Activated T-cell treated with anti-CD3 and anti-CD28 coated beads, Interleukin-2, amount 50 U/mL, for 72 hours (primary cell): ENCODE results near the gene SYK. TPM values are rescaled to one million over a fixed set of nuclear protein-coding genes. Genes with fewer than 3 reads are reported as not detected.

Experiments
- ATAC-seq, 2 donors: fragments of 150-1000 bp; cut with Tn5 transposase; replicated peaks in 1 of 2; 2 replicates each; pipeline ENCODE4 v1.10.0; 2021; ENCODE audit warnings: moderate library complexity in 2 of 2, mild to moderate bottlenecking in 1 of 2
- DNase-seq, 2 donors: peaks; one replicate each; pipeline ENCODE4 v3.0.0; 2021 to 2022; ENCODE audit warnings: mixed read lengths in 1 of 2
- H3K27ac Mint-ChIP-seq: one replicate; pipeline ENCODE4 v1.8.0; 2022; ENCODE audit warnings: mild to moderate bottlenecking, moderate library complexity, mixed read lengths
- H3K27me3 Mint-ChIP-seq: one replicate; pipeline ENCODE4 v1.8.0; 2022; ENCODE audit warnings: low read depth, mixed read lengths
- H3K36me3 Mint-ChIP-seq, 2 donors: one replicate each; pipeline ENCODE4 v1.8.0; 2022; ENCODE audit warnings: mixed read lengths in 2 of 2, mild to moderate bottlenecking in 1 of 2; ENCODE audit not compliant: insufficient read depth in 2 of 2
- H3K4me1 Mint-ChIP-seq: one replicate; pipeline ENCODE4 v1.8.0; 2022; ENCODE audit warnings: low read depth, mixed read lengths
- H3K4me3 Mint-ChIP-seq, 2 donors: one replicate each; pipeline ENCODE4 v1.8.0; 2022; ENCODE audit warnings: mild to moderate bottlenecking in 2 of 2, mixed read lengths in 2 of 2, moderate library complexity in 2 of 2
- H3K9me3 Mint-ChIP-seq, 2 donors: one replicate each; pipeline ENCODE4 v1.8.0; 2022; ENCODE audit warnings: mixed read lengths in 2 of 2
- total RNA-seq, 2 donors: library from RNA; stranded (reverse); gene quantifications; one replicate each; pipeline ENCODE4 v1.2.3, GENCODE V29; 2022

The SYK gene
- total RNA-seq, 2 donors from 2014 or later, result 0.19 to 0.44 TPM

DNA sequence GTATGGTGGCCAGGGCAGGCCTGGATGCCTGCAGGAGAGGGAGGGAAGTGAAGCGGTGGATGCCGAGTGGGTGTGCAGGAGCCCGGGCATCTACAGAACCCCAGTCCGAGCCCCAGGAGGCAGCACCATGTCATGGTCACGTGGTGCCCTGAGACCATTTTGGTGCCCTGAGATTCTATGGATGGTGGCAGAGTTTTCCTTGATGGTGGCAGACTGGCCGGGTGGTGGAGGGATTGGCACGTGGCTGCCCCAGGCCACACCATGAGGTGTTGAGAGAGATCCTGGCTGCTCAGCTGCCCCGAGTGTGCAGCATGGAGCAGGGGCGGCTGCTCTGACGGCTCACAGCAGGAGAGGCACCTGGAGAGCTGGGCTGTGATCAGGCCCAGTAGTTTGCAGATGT is 52.3 kb downstream of the SYK start:
- ATAC-seq (no peak), DNase-seq (no peak)
- no peak overlapping the region for H3K27ac Mint-ChIP-seq
- no peaks in the 10 kb centered on the region for H3K9me3 Mint-ChIP-seq
- peaks cover 5% of the 10 kb centered on the region for H3K27me3 Mint-ChIP-seq
- H3K4me3 Mint-ChIP-seq, result no peak overlapping the region
- H3K4me1 Mint-ChIP-seq, result peaks cover 16% of the 10 kb centered on the region
- no peaks in the 10 kb centered on the region for H3K36me3 Mint-ChIP-seq

DNA sequence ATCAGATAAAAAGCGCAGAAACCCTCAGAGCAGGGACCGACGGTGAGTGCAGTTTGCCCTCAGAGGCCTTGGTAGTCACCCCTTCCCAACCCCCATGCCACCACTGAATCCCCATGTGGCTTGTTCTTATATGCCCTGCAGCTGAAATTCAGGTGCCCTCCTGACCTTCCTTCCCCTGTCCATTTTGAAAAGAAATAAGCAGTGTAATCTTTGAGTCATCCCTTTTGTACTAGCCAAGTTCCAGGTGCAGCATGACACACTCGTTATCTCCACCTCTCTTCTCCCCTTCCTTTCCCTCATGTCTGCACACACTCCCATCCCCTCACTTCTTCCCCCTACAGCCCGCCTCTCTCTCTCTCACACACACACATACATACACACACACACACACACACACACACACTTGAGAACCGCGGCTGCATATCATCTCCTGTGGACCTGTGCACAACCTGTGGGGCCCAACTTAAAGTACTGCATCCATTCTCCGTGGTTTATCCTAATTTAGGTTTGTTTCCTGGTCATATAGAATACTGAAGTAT is 53.1 kb downstream of the SYK start:
- DNase-seq (no peak), ATAC-seq (no peak)
- no peaks in the 10 kb centered on the region for H3K9me3 Mint-ChIP-seq
- H3K36me3 Mint-ChIP-seq, result no peaks in the 10 kb centered on the region
- peaks cover 16% of the 10 kb centered on the region for H3K4me1 Mint-ChIP-seq
- H3K4me3 Mint-ChIP-seq, result no peak overlapping the region
- no peak overlapping the region for H3K27ac Mint-ChIP-seq
- H3K27me3 Mint-ChIP-seq, result peaks cover 5% of the 10 kb centered on the region

DNA sequence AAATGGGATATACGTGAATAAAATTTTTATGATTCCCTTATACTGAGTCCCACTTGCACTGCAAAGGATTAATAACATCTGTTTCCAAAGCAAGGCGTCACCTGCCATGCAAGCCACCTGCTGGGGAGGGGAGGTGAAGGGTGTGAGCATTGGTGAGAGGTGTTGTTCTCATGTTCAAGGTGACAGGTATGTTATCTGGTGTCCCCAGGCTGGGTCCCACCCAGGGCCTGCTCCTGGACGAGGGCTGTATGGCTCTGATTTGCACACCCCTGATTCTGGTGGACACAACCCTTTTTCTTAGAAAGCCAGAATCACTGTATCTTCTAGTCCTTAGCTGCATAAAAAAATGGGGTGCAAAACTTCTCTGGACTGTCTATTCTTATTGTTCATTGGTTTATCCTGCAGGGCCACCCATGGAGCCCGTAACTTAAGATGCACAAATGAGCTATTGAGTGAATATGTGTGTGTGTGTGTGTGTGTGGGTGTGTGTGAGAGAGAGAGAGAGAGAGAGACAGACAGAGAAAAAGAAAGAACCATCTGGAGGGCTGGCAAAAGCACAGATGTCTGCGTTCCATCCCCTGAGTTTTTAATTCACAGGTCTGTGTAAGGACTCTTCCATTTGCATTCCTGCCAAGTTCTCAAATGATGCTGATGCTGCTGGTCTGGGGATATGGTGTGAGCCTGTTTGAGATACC is 53.7 kb downstream of the SYK start:
- DNase-seq (no peak), ATAC-seq (no peak)
- no peaks in the 10 kb centered on the region for H3K36me3 Mint-ChIP-seq
- peaks cover 16% of the 10 kb centered on the region for H3K4me1 Mint-ChIP-seq
- no peaks in the 10 kb centered on the region for H3K9me3 Mint-ChIP-seq
- no peak overlapping the region for H3K4me3 Mint-ChIP-seq
- H3K27me3 Mint-ChIP-seq, result peaks cover 5% of the 10 kb centered on the region
- no peak overlapping the region for H3K27ac Mint-ChIP-seq

DNA sequence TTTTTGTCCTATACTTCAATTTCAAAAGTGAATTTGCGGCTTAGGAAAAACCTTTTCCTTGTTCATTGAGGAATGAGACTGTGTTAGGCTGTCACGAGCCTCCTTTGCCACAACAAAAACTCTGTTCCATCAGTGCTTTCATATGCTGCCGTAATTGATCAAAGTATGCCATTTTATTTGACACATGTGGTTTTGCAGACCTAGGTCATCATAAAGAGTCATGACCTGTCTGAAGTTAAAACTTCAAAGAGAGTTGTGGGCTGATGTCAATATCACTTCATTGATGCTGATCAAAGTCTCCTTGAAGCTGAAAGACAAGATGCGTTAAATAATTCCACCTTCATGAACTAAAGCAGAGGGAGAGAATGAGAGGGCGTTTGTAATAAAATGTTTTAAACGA is 55.5 kb downstream of the SYK start:
- no peaks in the 10 kb centered on the region for H3K36me3 Mint-ChIP-seq
- H3K27ac Mint-ChIP-seq, result no peak overlapping the region
- peaks cover 16% of the 10 kb centered on the region for H3K4me1 Mint-ChIP-seq
- ATAC-seq (no peak), DNase-seq (no peak)
- no peak overlapping the region for H3K4me3 Mint-ChIP-seq
- peaks cover 5% of the 10 kb centered on the region for H3K27me3 Mint-ChIP-seq
- H3K9me3 Mint-ChIP-seq, result no peaks in the 10 kb centered on the region

DNA sequence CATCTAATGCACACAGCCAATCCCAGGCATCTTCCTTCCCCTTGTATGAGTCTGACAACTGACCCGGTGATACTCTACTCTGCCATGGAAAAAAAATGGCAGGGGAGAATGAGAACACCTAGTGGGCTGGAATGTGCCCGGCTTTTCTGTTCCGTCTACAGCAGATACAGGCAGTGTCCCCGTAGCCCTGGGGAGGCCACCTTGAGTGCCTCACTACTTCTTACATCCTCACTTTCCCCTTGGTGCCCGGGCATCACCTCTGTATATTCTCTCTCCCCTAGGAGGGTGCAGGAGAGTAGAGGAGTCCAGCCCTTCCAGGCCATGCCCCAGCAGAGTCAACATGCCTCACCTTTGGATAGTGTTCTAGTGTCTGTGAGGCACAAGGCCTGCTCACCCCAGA is 56.2 kb downstream of the SYK start:
- DNase-seq (no peak), ATAC-seq (no peak)
- Mint-ChIP-seq H3K9me3 (no peaks in the 10 kb centered on the region), H3K4me3 (no peak overlapping the region), H3K27ac (no peak overlapping the region), H3K4me1 (peaks cover 16% of the 10 kb centered on the region), H3K36me3 (no peaks in the 10 kb centered on the region), H3K27me3 (peaks cover 5% of the 10 kb centered on the region)

DNA sequence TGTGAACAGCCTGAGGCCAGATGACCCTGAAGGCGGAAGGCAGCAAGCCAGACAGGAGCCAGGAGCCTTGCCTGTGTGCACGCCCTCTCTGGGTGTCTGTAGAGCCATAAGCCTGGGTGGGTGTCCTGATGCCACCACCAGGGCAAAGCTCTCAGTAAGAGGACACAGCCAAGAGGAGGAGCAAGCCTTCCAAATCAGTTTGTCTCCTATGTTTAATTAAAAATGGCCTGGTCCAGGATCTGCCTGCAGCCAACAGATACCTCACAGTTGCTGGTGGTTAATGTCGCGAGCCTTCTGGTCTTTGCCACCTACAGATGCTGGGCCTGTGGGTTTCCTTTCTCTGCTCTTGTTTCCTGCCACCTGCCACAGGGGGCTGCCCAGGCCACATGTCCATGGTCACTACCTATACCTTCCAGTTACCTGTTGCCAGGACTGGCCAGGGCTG is 56.9 kb downstream of the SYK start:
- no peaks in the 10 kb centered on the region for H3K9me3 Mint-ChIP-seq
- H3K27me3 Mint-ChIP-seq, result peaks cover 5% of the 10 kb centered on the region
- DNase-seq (no peak), ATAC-seq (no peak)
- H3K4me3 Mint-ChIP-seq, result no peak overlapping the region
- H3K27ac Mint-ChIP-seq, result no peak overlapping the region
- H3K4me1 Mint-ChIP-seq, result peaks cover 16% of the 10 kb centered on the region
- H3K36me3 Mint-ChIP-seq, result no peaks in the 10 kb centered on the region

DNA sequence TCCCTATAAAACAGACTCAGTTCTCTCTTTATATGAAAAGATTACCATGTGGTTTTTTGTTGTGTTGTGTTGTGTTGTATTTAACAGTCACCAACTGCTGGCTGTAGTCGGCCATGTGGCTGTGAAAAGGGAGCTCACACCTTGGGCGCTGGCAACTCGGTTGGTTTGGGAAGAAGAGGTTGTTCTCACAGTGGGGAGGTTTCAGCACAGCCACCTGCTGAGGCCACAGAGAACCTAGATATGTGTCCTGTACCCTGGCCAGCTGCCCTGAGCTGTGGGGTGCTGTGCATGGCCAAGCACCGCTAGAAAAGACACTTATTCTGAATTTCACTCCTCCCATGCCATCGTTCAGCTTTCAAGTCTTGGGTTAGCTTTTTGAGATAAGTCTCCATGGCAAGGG is 58.8 kb downstream of the SYK start:
- no peak overlapping the region for H3K27ac Mint-ChIP-seq
- H3K4me3 Mint-ChIP-seq, result no peak overlapping the region
- H3K9me3 Mint-ChIP-seq, result no peaks in the 10 kb centered on the region
- H3K36me3 Mint-ChIP-seq, result no peaks in the 10 kb centered on the region
- ATAC-seq (no peak), DNase-seq (no peak)
- H3K27me3 Mint-ChIP-seq, result peaks cover 5% of the 10 kb centered on the region
- peaks cover 26% of the 10 kb centered on the region for H3K4me1 Mint-ChIP-seq

DNA sequence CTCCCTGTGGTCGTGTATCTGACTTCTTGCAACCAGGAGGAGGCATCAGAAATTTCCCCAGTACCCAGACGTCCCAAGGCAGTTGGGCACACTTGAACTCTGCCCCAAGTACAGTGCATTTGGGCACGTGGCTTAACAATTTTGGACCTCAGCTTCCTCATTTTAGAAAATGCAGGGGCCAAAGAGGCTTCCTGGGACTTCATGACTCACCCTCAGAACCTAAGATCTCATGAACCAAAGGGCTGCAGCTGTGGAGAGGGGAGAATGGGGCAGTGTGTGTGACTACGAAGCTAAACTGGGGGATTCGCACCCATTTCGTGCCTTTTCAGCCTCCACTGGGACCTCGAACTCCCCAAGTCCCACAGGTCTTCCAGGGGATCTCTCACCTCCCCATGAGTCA is 59.2 kb downstream of the SYK start:
- Mint-ChIP-seq H3K27ac (no peak overlapping the region), H3K4me1 (peaks cover 29% of the 10 kb centered on the region), H3K9me3 (no peaks in the 10 kb centered on the region), H3K36me3 (no peaks in the 10 kb centered on the region), H3K4me3 (no peak overlapping the region), H3K27me3 (peaks cover 5% of the 10 kb centered on the region)
- DNase-seq (no peak), ATAC-seq (no peak)

DNA sequence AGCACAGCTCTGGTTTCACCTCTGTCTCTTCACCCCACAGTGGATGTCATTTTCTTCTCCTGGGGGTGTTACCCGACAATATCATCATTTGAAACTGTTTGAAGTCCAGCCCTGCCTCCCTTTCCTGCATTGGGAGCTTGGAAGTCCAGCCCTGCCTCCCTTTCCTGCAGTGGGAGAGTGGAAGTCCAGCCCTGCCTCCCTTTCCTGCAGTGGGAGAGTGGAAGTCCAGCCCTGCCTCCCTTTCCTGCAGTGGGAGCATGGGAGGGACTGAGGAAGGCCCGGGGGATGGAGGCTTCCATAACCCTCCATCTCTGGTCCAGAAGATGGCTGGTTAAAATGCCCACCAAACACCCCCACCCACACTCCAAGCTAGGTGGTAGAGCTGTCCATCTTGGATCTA is 59.8 kb downstream of the SYK start:
- Mint-ChIP-seq H3K36me3 (no peaks in the 10 kb centered on the region), H3K4me3 (no peak overlapping the region), H3K27ac (no peak overlapping the region), H3K9me3 (no peaks in the 10 kb centered on the region), H3K4me1 (peaks cover 29% of the 10 kb centered on the region), H3K27me3 (peaks cover 5% of the 10 kb centered on the region)
- ATAC-seq, result no peak
- no peak for DNase-seq

DNA sequence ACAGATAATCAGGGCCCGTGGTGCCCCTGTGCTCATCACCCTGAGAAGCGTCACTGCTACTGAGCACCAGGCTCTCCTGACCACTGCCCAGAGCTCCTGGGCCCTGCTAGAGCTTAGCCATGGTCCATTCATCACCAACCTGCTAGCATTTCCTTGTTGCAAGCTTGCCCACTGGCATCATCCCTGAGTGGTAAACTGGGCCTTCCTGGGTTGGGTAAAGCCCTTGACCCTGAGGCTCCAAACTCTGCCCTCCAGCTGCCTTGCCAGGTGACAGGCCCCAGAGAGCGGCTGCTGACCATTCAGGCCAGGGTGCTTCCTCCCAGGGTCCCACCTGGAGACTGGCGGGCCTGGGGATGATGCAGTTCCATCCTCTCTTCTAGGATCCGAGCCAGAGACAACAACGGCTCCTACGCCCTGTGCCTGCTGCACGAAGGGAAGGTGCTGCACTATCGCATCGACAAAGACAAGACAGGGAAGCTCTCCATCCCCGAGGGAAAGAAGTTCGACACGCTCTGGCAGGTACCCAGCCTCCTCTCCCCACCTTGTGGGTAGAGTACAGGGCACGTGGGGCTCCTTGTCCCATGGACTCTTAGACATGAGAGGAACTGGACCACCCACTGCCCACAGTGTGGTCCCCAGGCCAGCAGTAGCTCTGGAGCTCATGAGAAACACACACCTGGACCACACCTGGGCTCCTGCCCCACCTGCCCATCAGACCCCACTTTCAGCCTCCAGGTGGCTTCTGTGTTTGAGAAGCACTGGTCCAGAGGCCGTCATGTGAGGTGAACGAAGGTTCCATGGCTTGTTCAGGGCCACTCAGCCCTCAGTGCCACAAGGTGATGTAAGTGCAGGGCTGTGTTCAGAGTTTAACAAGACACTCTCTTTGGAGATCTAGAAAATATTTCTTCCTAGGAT is 60.5 kb downstream of the SYK start:
- no peak overlapping the region for H3K4me3 Mint-ChIP-seq
- H3K4me1 Mint-ChIP-seq, result peaks cover 24% of the 10 kb centered on the region
- DNase-seq (no peak), ATAC-seq (no peak)
- H3K27ac Mint-ChIP-seq, result no peak overlapping the region
- H3K27me3 Mint-ChIP-seq, result no peaks in the 10 kb centered on the region
- no peaks in the 10 kb centered on the region for H3K36me3 Mint-ChIP-seq
- no peaks in the 10 kb centered on the region for H3K9me3 Mint-ChIP-seq

DNA sequence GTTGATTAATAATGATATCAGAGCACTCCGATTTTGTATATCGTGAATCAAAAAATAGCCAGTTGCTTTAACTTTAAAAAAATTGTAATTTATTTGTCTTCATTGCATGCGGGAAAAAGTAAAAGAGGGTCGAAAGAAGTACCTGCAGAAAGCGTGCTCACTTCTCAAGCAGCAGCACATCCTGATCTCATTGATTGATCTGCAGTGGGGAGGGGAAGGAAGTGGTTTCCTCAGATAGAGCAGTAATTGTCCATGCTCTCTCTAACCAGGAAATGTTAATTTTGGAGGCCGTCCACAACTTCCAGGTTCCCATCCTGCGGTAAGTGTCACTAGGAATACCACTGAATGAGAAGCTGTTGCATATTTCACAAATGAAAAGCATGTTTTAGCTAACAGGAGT is 63.2 kb downstream of the SYK start:
- H3K4me3 Mint-ChIP-seq, result no peak overlapping the region
- ATAC-seq (no peak), DNase-seq (no peak)
- H3K27me3 Mint-ChIP-seq, result no peaks in the 10 kb centered on the region
- H3K4me1 Mint-ChIP-seq, result peaks cover 13% of the 10 kb centered on the region
- no peak overlapping the region for H3K27ac Mint-ChIP-seq
- H3K9me3 Mint-ChIP-seq, result no peaks in the 10 kb centered on the region
- H3K36me3 Mint-ChIP-seq, result no peaks in the 10 kb centered on the region

DNA sequence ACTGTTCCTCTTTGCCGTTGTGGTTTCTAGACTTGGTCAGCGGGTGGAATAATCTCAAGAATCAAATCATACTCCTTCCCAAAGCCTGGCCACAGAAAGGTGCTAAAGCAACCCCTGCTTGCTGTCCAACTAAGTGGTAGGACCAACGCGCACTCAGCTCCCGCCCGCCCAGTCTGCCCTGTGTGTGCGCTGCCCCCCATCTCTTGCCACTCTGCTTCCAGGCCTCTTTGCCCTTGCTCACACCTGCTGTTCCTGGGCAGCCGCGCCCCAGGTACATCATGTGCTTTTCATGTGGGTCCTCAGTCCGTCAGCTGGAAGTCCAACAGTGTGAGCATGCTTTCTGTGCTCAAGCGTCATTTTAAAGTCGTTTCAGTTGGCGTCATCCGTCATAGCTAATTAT is 65.5 kb downstream of the SYK start:
- ATAC-seq (no peak), DNase-seq (no peak)
- H3K4me3 Mint-ChIP-seq, result no peak overlapping the region
- H3K9me3 Mint-ChIP-seq, result no peaks in the 10 kb centered on the region
- H3K4me1 Mint-ChIP-seq, result peaks cover 13% of the 10 kb centered on the region
- H3K27ac Mint-ChIP-seq, result no peak overlapping the region
- H3K27me3 Mint-ChIP-seq, result no peaks in the 10 kb centered on the region
- no peaks in the 10 kb centered on the region for H3K36me3 Mint-ChIP-seq

DNA sequence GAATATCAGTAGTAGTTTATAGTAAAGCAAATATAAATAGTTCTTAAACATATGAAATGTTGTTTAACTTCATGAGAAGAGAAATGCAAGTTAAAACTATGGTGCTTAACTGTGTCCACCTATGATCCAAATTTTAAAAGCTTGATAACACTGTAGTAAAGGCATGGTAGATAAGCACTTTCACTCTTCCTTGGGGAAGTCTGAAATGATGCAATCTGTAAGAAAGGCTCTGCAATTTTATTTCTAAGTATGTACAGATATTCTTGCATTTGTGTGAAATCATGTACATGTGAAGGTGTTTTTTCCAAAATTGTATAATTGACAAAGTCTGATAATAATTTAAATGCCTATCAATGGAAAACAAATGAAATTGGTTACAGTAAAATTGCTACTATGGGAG is 66.9 kb downstream of the SYK start:
- Mint-ChIP-seq H3K9me3 (no peaks in the 10 kb centered on the region), H3K36me3 (no peaks in the 10 kb centered on the region), H3K27me3 (no peaks in the 10 kb centered on the region), H3K27ac (no peak overlapping the region), H3K4me1 (peaks cover 13% of the 10 kb centered on the region), H3K4me3 (no peak overlapping the region)
- ATAC-seq (no peak), DNase-seq (no peak)
